Measurements from ENCODE around the gene ZRANB3. TPM values are rescaled to one million over a fixed set of nuclear protein-coding genes. Genes with fewer than 3 reads are reported as not detected.
"Not testable (repeated sequence)": the region's sequence is repeated elsewhere in the genome, so short reads cannot be mapped to it uniquely, and the experiment has no call there.

ZRANB3 gene
- polyA plus RNA-seq, 5 donors = 6.4 to 14.0 (median 10.3) TPM

DNA sequence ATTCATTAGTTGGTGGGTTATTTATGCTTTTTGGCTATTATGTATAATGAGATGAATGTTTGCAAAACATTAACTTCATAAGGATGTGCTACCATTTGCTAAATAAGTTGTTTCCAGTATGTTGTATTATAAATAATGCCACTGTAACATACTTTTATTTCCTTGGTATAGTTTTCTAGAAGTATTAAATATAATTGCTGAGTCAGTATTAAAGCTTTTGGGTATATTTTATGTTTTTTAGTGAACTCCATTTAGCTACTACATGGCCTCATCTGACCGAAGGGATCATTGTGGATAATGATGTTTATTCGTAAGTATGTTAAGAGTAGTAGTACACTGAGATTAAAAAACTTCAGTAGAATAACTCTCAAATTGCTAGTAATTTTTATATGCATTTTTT lies 405.1 kb downstream of the ZRANB3 start:
- DNase-seq = no peak

DNA sequence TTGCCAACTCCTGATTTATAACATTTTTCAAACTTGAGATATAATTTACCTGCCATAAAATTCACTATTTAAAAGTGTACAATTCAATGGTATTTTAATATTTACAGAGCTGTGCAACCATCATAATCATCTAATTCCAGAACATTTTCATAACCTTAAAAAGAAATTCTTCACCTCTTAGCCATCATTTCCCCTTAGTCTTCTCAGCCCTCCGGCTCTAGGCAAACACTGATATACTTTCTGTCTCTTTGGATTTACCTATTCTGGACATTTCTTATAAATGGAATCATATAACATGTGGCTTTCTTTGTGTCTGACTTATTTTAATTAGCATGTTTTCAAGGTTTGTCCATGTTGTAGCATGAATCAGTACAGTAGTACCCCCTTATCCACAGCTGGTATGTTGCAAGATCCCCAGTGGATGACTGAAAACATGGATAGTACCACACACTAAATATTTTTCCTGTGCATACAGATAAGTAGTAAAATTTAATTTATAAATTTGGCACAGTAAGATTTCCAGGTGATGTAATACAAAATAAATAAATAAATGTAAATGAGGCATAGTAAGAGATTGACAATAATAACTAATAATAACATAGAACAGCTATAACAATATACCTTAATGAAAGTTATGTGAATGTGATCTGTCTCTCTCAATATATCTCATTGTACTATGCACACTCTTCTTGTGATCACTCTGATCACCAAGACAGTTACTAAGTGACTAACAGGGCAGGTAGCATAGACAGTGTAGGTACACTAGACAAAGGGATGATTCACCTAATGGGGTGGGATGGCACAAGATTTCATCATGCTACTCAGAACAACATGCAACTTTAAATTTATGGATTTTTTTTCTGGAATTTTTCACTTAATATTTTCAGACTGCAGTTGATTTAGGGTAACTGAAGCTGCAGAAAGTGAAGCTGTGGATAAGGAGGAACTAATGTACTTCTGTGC lies 405.8 kb downstream of the ZRANB3 start:
- DNase-seq = no peak

DNA sequence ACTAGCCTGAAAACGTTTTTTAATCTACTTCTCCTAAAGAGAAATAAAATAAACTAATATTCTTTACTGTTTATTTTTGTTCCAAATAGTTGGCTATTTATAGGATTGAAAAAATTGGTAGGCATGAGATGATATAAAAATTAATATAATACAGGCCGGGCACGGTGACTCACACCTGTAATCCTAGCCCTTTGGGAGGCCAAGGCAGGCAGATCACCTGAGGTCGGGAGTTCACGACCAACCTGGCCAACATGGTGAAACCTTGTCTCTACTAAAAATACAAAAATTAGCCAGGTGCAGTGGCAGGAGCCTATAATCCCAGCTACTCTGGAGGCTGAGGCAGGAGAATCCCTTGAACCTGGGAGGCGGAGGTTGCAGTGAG lies 409.4 kb downstream of the ZRANB3 start:
- DNase-seq = not testable (repeated sequence)

DNA sequence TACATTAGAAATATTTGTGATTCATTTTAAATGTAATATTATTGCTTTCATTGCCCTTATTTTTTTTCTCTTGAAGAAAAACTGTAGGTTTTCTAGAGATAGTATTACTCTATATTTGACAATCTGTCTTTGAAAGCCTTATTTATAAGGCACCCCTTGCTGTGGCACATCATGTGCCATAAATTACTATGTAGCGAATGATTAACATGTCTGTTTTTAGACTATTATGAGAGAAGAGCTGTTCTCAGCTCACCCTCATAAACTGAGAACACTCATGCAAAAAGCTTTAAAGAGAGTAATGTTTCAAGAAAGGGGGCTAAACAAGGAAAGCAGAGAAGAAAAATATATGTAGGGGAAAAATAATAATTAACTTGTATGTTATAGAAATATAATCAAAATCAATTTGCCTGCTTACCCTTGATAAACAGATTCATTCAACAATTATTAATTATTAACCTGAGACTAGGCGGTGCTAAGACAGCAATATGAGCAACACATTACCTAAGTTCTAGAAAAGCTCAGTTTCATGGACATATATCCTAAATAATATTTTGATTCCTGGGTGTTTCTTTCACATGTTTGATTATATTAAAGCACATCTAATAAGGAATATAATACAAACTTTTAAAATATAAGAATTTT lies 409.9 kb downstream of the ZRANB3 start:
- no peak for DNase-seq

GRCh38 chr2:135119582-135119981 lies 411.4 kb downstream of the ZRANB3 start:
- DNase-seq = no peak

GRCh38 chr2:135113322-135113721 lies 417.7 kb downstream of the ZRANB3 start:
- no peak for DNase-seq

DNA sequence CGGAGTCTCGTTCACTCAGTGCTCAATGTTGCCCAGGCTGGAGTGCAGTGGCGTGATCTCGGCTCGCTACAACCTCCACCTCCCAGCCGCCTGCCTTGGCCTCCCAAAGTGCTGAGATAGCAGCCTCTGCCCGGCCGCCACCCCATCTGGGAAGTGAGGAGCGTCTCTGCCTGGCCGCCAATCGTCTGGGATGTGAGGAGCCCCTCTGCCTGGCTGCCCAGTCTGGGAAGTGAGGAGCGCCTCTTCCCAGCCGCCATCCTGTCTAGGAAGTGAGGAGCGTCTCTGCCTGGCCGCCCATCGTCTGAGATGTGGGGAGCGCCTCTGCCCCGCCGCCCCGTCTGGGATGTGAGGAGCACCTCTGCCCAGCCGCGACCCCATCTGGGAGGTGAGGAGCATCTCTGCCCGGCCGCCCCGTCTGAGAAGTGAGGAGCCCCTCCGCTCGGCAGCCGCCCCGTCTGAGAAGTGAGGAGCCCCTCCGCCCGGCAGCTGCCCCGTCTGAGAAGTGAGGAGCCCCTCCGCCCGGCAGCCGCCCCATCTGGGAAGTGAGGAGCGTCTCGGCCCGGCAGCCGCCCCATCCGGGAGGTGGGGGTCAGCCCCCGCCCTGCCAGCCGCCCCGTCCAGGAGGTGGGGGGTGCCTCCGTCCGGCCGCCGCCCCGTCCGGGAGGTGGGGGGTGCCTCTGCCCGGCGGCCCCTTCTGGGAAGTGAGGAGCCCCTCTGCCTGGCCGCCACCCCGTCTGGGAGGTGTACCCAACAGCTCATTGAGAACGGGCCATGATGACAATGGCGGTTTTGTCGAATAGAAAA lies 425.3 kb downstream of the ZRANB3 start:
- DNase-seq = not testable (repeated sequence)

- no peak for DNase-seq
Measured at GRCh38 chr2:135103843-135104242, 427.2 kb downstream of the ZRANB3 start.

DNA sequence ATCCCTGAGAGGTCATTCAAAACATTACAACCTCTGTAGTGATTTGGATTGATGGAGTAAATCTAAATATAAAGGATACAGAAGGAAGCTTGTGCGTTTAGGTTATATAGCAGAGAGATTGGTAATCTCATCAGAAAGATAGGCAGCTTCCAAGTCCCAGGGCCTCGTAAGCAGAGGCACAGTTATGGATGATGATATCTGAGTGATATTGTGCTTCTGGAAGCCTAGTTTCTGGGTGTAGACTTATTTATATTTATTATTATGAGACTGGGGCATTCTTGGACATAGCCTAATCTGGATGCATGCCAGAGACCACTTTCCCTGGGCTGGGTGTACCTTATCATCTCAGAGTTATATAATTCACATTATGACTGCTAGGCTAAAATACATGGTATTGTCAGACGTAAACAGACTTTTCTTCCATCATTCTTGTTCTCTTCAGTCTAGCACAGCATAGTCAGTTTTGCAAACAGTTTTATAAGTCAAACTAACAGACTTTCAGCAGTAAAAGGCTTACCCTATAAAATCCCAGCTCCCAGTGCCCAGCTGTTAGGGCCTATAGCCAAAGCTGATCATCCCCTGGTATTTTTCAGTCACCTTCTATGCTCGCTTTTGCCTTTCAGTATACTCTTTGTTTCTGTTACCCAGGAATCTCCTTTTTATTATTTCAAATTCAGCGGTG lies 431.1 kb downstream of the ZRANB3 start:
- DNase-seq = no peak

DNA sequence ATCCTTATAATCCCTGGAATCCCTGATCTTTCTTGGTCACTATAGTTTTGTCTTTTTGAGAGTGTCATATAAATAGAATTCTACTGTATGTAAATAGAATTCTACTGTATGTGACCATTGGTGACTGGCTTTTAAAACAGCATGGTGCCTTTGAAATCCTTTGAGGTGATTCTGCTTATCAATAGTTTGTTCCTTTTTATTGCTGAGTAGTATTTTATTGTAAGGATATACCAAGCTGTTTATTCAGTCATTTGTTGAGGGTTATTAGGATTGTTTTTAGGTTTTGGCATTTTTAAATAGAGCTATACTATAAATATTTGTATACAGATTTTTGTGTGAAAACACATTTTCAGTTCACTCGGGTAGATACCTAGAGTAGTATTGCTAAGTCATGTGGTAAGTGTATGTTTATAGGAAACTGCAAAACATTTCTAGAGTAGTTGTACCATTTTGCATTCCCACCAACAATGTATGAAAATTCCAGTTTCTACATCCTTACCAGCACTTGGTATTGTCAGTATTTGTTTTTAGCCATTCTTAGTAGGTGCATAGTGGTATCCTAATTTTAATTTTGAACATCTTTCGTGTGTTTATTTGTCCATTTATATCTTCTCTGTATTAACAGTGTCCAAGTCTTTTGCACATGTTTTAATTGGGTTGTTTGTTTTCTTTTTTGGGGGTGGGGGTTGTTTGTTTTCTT lies 433.3 kb downstream of the ZRANB3 start:
- no peak for DNase-seq

- DNase-seq = no peak
Measured at GRCh38 chr2:135096665-135097446, 434.2 kb downstream of the ZRANB3 start.

DNA sequence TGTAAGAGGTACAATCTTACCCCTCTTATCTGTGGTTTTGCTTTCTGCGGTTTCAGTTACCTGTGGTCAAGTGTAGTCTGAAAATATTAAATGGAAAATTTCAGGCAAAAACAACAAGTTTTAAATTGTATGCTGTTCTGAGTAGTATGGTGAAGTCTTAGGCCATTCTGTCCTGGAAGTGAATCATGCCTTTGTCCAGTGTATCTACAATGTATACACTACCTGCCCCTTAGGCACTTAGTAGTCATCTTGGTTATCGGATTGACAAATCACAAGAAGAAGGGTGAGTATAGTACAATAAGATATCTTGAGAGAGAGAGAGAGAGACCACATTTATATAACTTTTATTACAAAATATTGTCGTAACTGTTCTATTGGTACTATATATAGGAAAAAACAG lies 435.4 kb downstream of the ZRANB3 start:
- no peak for DNase-seq

- no peak for DNase-seq
Measured at GRCh38 chr2:135094508-135094907, 436.5 kb downstream of the ZRANB3 start.

DNA sequence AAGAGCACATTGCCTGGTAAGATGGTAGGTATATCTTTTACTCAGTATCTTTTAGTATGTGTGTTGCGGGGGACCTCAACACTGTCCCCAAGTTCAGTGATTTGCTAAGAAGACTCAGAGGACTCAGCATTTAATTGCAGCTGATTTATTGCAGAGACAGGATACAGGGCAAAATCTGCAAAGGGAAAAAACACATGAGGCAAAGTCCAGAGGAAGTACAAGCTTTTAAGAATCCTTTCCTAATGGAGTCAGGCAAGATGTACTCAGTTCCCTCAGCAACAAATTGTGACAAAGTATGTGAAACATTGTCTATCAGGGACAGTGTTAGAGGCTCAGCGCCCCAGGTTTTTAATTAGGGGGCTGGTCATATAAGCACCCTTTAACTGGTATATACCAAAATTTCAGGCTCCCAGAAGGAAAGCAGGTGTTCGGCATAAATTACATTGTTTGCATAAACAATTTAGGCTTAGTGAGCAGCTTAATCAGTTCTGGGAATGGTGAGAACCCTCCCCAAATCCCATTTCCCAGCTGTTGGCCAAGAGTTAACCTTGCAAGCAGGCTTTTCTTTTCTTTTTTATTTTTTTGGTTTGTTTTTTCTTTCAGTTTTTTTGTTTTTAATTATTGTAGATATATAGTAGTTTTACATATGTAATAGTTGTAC lies 437.2 kb downstream of the ZRANB3 start:
- DNase-seq = no peak

- DNase-seq = no peak
Measured at GRCh38 chr2:135093193-135093592, 437.8 kb downstream of the ZRANB3 start.

GRCh38 chr2:135091681-135092080 lies 439.3 kb downstream of the ZRANB3 start:
- no peak for DNase-seq

DNA sequence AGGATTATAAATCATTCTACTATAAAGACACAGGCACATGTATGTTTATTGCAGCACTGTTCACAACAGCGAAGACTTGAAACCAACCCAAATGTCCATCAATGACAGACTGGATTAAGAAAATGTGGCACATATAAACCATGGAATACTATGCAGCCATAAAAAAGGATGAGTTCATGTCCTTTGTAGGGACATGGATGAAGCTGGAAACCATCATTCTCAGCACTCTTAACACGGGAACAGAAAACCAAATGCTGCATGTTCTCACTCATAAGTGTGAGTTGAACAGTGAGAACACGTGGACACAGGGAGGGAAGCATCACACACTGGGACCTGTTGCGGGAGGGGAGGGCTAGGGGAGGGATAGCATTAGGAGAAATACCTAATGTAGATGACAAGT lies 441.4 kb downstream of the ZRANB3 start:
- DNase-seq = not testable (repeated sequence)

All from right lung (tissue), 5 donors.